ENCODE measurements around the gene ZBTB20. TPM values are rescaled to one million over a fixed set of nuclear protein-coding genes. Genes with fewer than 3 reads are reported as not detected.

The ZBTB20 gene
- total RNA-seq, 1 donor, result 32.9 TPM

- Histone ChIP-seq H4K20me1 (ENCODE audit: insufficient read depth, low read length) (no peaks in the 10 kb centered on the region), H3K79me2 (ENCODE audit: insufficient read depth, low read length) (no peaks in the 10 kb centered on the region), H3K9me3 (ENCODE audit: low read depth, low read length) (no peaks in the 10 kb centered on the region), H3K4me3 (ENCODE audit: insufficient read depth, low read length) (no peak overlapping the region), H3K36me3 (ENCODE audit: insufficient read depth, low read length) (peaks cover 7% of the 10 kb centered on the region), H3K4me1 (ENCODE audit: insufficient read depth, low read length) (no peaks in the 10 kb centered on the region), H3K27ac (ENCODE audit: low read depth, low read length) (no peak overlapping the region), H3K4me2 (ENCODE audit: insufficient read depth, low read length) (no peak overlapping the region), H3K27me3 (ENCODE audit: insufficient read depth, low read length) (no peaks in the 10 kb centered on the region), H2AFZ (ENCODE audit: low read length) (no peak overlapping the region)
- DNase-seq (ENCODE audit: insufficient read length, low spot score, missing footprints), result no peak
- TF ChIP-seq, protein P1, sequence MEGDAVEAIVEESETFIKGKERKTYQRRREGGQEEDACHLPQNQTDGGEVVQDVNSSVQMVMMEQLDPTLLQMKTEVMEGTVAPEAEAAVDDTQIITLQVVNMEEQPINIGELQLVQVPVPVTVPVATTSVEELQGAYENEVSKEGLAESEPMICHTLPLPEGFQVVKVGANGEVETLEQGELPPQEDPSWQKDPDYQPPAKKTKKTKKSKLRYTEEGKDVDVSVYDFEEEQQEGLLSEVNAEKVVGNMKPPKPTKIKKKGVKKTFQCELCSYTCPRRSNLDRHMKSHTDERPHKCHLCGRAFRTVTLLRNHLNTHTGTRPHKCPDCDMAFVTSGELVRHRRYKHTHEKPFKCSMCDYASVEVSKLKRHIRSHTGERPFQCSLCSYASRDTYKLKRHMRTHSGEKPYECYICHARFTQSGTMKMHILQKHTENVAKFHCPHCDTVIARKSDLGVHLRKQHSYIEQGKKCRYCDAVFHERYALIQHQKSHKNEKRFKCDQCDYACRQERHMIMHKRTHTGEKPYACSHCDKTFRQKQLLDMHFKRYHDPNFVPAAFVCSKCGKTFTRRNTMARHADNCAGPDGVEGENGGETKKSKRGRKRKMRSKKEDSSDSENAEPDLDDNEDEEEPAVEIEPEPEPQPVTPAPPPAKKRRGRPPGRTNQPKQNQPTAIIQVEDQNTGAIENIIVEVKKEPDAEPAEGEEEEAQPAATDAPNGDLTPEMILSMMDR (IDR thresholded peaks at IDR 0.05; ENCODE audit: extremely low read depth, low read depth, low read length), result no peak
Observed at GRCh38 chr3:114392831-114393230, 754.3 kb downstream of the ZBTB20 start.

GRCh38 chr3:114389156-114389555 is 757.9 kb downstream of the ZBTB20 start:
- DNase-seq (ENCODE audit: insufficient read length, low spot score, missing footprints), result no peak
- Histone ChIP-seq H3K9me3 (ENCODE audit: low read depth, low read length) (no peaks in the 10 kb centered on the region), H3K4me1 (ENCODE audit: insufficient read depth, low read length) (peaks cover 9% of the 10 kb centered on the region), H3K36me3 (ENCODE audit: insufficient read depth, low read length) (peaks cover 7% of the 10 kb centered on the region), H3K4me3 (ENCODE audit: insufficient read depth, low read length) (no peak overlapping the region), H3K27ac (ENCODE audit: low read depth, low read length) (no peak overlapping the region), H3K27me3 (ENCODE audit: insufficient read depth, low read length) (no peaks in the 10 kb centered on the region), H2AFZ (ENCODE audit: low read length) (no peak overlapping the region), H3K4me2 (ENCODE audit: insufficient read depth, low read length) (no peak overlapping the region), H4K20me1 (ENCODE audit: insufficient read depth, low read length) (no peaks in the 10 kb centered on the region), H3K79me2 (ENCODE audit: insufficient read depth, low read length) (no peaks in the 10 kb centered on the region)
- TF ChIP-seq, protein P1 (IDR thresholded peaks at IDR 0.05; ENCODE audit: extremely low read depth, low read depth, low read length), result no peak

- H3K4me1 ChIP-seq (ENCODE audit: insufficient read depth, low read length), result peaks cover 34% of the 10 kb centered on the region
- H3K27me3 ChIP-seq (ENCODE audit: insufficient read depth, low read length), result no peaks in the 10 kb centered on the region
- H3K9me3 ChIP-seq (ENCODE audit: low read depth, low read length), result no peaks in the 10 kb centered on the region
- TF ChIP-seq, protein P1 (IDR thresholded peaks at IDR 0.05; ENCODE audit: extremely low read depth, low read depth, low read length), result no peak
- peak overlapping the region; percentile 75 for H3K4me3 ChIP-seq (ENCODE audit: insufficient read depth, low read length)
- peak overlapping the region; percentile 86 for H2AFZ ChIP-seq (ENCODE audit: low read length)
- no peaks in the 10 kb centered on the region for H4K20me1 ChIP-seq (ENCODE audit: insufficient read depth, low read length)
- peak overlapping the region; percentile 93 for H3K27ac ChIP-seq (ENCODE audit: low read depth, low read length)
- no peak for DNase-seq (ENCODE audit: insufficient read length, low spot score, missing footprints)
- H3K36me3 ChIP-seq (ENCODE audit: insufficient read depth, low read length), result peaks cover 12% of the 10 kb centered on the region
- peak overlapping the region; percentile 93 for H3K4me2 ChIP-seq (ENCODE audit: insufficient read depth, low read length)
- no peaks in the 10 kb centered on the region for H3K79me2 ChIP-seq (ENCODE audit: insufficient read depth, low read length)
Observed at GRCh38 chr3:114384558-114384903, 762.6 kb downstream of the ZBTB20 start.

- Histone ChIP-seq H3K4me3 (ENCODE audit: insufficient read depth, low read length) (peak overlapping the region; percentile 75), H3K4me1 (ENCODE audit: insufficient read depth, low read length) (peaks cover 34% of the 10 kb centered on the region), H2AFZ (ENCODE audit: low read length) (peak overlapping the region; percentile 86), H3K4me2 (ENCODE audit: insufficient read depth, low read length) (peak overlapping the region; percentile 93), H3K27me3 (ENCODE audit: insufficient read depth, low read length) (no peaks in the 10 kb centered on the region), H3K79me2 (ENCODE audit: insufficient read depth, low read length) (no peaks in the 10 kb centered on the region), H4K20me1 (ENCODE audit: insufficient read depth, low read length) (no peaks in the 10 kb centered on the region), H3K27ac (ENCODE audit: low read depth, low read length) (peak overlapping the region; percentile 93), H3K9me3 (ENCODE audit: low read depth, low read length) (no peaks in the 10 kb centered on the region), H3K36me3 (ENCODE audit: insufficient read depth, low read length) (peaks cover 12% of the 10 kb centered on the region)
- TF ChIP-seq, protein P1 (IDR thresholded peaks at IDR 0.05; ENCODE audit: extremely low read depth, low read depth, low read length), result peak; percentile 99
- peak; percentile 55 for DNase-seq (ENCODE audit: insufficient read length, low spot score, missing footprints)
Observed at GRCh38 chr3:114383875-114384557, 763.1 kb downstream of the ZBTB20 start.
